Ishikawa (cell line): Measurements from ENCODE around the gene TMF1.
A peak's percentile ranks its signal among the peaks of the same experiment; 100 is the strongest.

ENCODE experiments used
- CEBPB ChIP-seq: IDR thresholded peaks from 2 replicates; pipeline ENCODE4 v1.6.1; 2012
- CREB1 ChIP-seq: IDR thresholded peaks from 2 replicates; pipeline ENCODE4 v1.6.1; 2012; ENCODE audit warnings: low read depth
- EGR1 ChIP-seq: IDR thresholded peaks from 2 replicates; pipeline ENCODE4 v1.6.1; 2012
- EP300 ChIP-seq: IDR thresholded peaks from 2 replicates; pipeline ENCODE4 v1.6.1; 2012; ENCODE audit warnings: borderline replicate concordance
- FOXM1 ChIP-seq: IDR thresholded peaks from 2 replicates; pipeline ENCODE4 v1.6.1; 2012; ENCODE audit warnings: low read depth, borderline replicate concordance
- MAX ChIP-seq: IDR thresholded peaks from 2 replicates; pipeline ENCODE4 v1.6.1; 2012
- NFIC ChIP-seq: IDR thresholded peaks from 2 replicates; pipeline ENCODE4 v1.6.1; 2012
- RAD21 ChIP-seq: IDR thresholded peaks from 2 replicates; pipeline ENCODE4 v1.6.1; 2012; ENCODE audit warnings: low read depth
- REST ChIP-seq: IDR thresholded peaks from 2 replicates; pipeline ENCODE4 v1.6.1; 2012; ENCODE audit warnings: low read depth, mild to moderate bottlenecking
- TAF1 ChIP-seq: IDR thresholded peaks from 2 replicates; pipeline ENCODE4 v1.6.1; 2012; ENCODE audit warnings: low read depth, mild to moderate bottlenecking
- TCF12 ChIP-seq: IDR thresholded peaks from 2 replicates; pipeline ENCODE4 v1.6.1; 2012; ENCODE audit warnings: low read depth
- TEAD4 ChIP-seq: IDR thresholded peaks from 2 replicates; pipeline ENCODE4 v1.6.1; 2012
- USF1 ChIP-seq: IDR thresholded peaks from 2 replicates; pipeline ENCODE4 v1.6.1; 2012
- YY1 ChIP-seq: IDR thresholded peaks from 2 replicates; pipeline ENCODE4 v1.6.1; 2012; ENCODE audit warnings: low read depth
- ZBTB7A ChIP-seq: IDR thresholded peaks from 2 replicates; pipeline ENCODE4 v1.6.1; 2012; ENCODE audit warnings: low read depth

Gene TMF1

GRCh38 chr3:69087030-69087791 lies 35.1 kb upstream of the TMF1 start:
- no peak for TF ChIP-seq NFIC
- TF ChIP-seq TAF1, result no peak
- TF ChIP-seq EP300, result no peak
- TF ChIP-seq FOXM1, result no peak
- TF ChIP-seq YY1, result no peak
- TF ChIP-seq MAX, result no peak
- no peak for TF ChIP-seq USF1
- TF ChIP-seq TEAD4, result no peak
- TF ChIP-seq ZBTB7A, result no peak

- TF ChIP-seq TEAD4, result no peak
- TF ChIP-seq NFIC, result peak; percentile 89
- TF ChIP-seq MAX, result 0 out of 2 replicates have a peak, but pooled peaks have one; percentile 7
- 0 out of 2 replicates have a peak, but pooled peaks have one; percentile 12 for TF ChIP-seq EP300
- TF ChIP-seq TAF1, result 0 out of 2 replicates have a peak, but pooled peaks have one; percentile 13
Observed at GRCh38 chr3:69085833-69086722, 33.9 kb upstream of the TMF1 start.

GRCh38 chr3:69085168-69085832 lies 33.2 kb upstream of the TMF1 start:
- TF ChIP-seq FOXM1, result no peak
- no peak for TF ChIP-seq CEBPB
- 0 out of 2 replicates have a peak, but pooled peaks have one; percentile 4 for TF ChIP-seq YY1
- TF ChIP-seq TCF12, result no peak; the same call in 1 of the 2 replicates
- TF ChIP-seq EGR1, result no peak
- TF ChIP-seq MAX, result peak; percentile 0; the same call in 1 of the 2 replicates
- no peak for TF ChIP-seq RAD21
- TF ChIP-seq USF1, result no peak
- no peak for TF ChIP-seq CREB1
- 0 out of 2 replicates have a peak, but pooled peaks have one; percentile 8 for TF ChIP-seq TAF1
- TF ChIP-seq NFIC, result no peak
- no peak for TF ChIP-seq REST

- TF ChIP-seq NFIC (peak; percentile 79), EP300 (0 out of 2 replicates have a peak, but pooled peaks have one; percentile 22), TAF1 (peak; percentile 54; the same call in 1 of the 2 replicates), MAX (peak; percentile 52), FOXM1 (no peak), USF1 (peak; percentile 56; the same call in 1 of the 2 replicates), TCF12 (peak; percentile 50; the same call in 1 of the 2 replicates), YY1 (peak; percentile 79), TEAD4 (no peak), RAD21 (0 out of 2 replicates have a peak, but pooled peaks have one; percentile 6)
Observed at GRCh38 chr3:69084326-69085167, 32.4 kb upstream of the TMF1 start, which contains the start of gene ARL6IP5. TSS of gene ARL6IP5 (plus strand) at chr3:69084937. CDS start at chr3:69085048, 111 bp downstream.

- no peak for TF ChIP-seq NFIC
Observed at GRCh38 chr3:69082805-69083204, 30.7 kb upstream of the TMF1 start.
